DOHH2 (cell line): ENCODE data around the gene VAV1.
A peak's percentile ranks its signal among the peaks of the same experiment; 100 is the strongest.
"Not testable (repeated sequence)": the region's sequence is repeated elsewhere in the genome, so short reads cannot be mapped to it uniquely, and the experiment has no call there.

Experiments used
- H3F3A ChIP-seq: fragments of 200-600 bp; sonication (generic), shearing (Covaris generic); 2 replicates; pipeline ENCODE4 v1.6.0; 2016; ENCODE audit warnings: antibody characterized with exemption, mild to moderate bottlenecking; ENCODE audit not compliant: control insufficient read depth, insufficient read depth
- H3K27ac ChIP-seq: fragments of 200-600 bp; sonication (generic); 2 replicates; pipeline ENCODE4 v1.5.1; 2014; ENCODE audit warnings: low read depth, mild to moderate bottlenecking, low read length, moderate library complexity
- H3K27me3 ChIP-seq: fragments of 200-600 bp; sonication (generic); 2 replicates; pipeline ENCODE4 v1.6.1; 2014; ENCODE audit warnings: mild to moderate bottlenecking, low read length, mixed read lengths; ENCODE audit not compliant: control insufficient read depth
- H3K36me3 ChIP-seq: fragments of 200-600 bp; sonication (generic); 2 replicates; pipeline ENCODE4 v1.6.1; 2014; ENCODE audit warnings: mild to moderate bottlenecking, low read length, moderate library complexity, mixed read lengths; ENCODE audit not compliant: control insufficient read depth
- H3K4me1 ChIP-seq: fragments of 200-600 bp; sonication (generic); 2 replicates; pipeline ENCODE4 v1.6.1; 2014; ENCODE audit warnings: mild to moderate bottlenecking, low read length, mixed read lengths; ENCODE audit not compliant: control insufficient read depth
- H3K4me2 ChIP-seq: fragments of 200-600 bp; sonication (generic); 2 replicates; pipeline ENCODE4 v1.6.0; 2014; ENCODE audit warnings: mild to moderate bottlenecking, low read length, moderate library complexity
- H3K4me3 ChIP-seq: fragments of 200-600 bp; sonication (generic); 2 replicates; pipeline ENCODE4 v1.5.1; 2014; ENCODE audit warnings: mild to moderate bottlenecking, low read length, mixed read lengths
- H3K79me2 ChIP-seq: fragments of 200-600 bp; sonication (generic); 2 replicates; pipeline ENCODE4 v1.6.1; 2014; ENCODE audit warnings: mild to moderate bottlenecking, low read length, mixed read lengths; ENCODE audit not compliant: control insufficient read depth
- H3K9me2 ChIP-seq: fragments of 200-600 bp; sonication (generic); replicated peaks from 2 replicates; pipeline ENCODE4 v1.6.1; 2014; ENCODE audit warnings: mild to moderate bottlenecking, low read length, mixed read lengths; ENCODE audit not compliant: control insufficient read depth
- H3K9me3 ChIP-seq: fragments of 200-600 bp; sonication (generic); 2 replicates; pipeline ENCODE4 v1.6.1; 2014; ENCODE audit warnings: antibody characterized with exemption, low read length, mixed read lengths; ENCODE audit not compliant: control insufficient read depth, insufficient read depth
- H4K20me1 ChIP-seq: fragments of 200-600 bp; sonication (generic); 2 replicates; pipeline ENCODE4 v1.6.0; 2014; ENCODE audit warnings: low read depth, mild to moderate bottlenecking, antibody characterized with exemption, low read length, moderate library complexity; ENCODE audit not compliant: control insufficient read depth, insufficient read depth
- CTCF ChIP-seq: fragments of 200-600 bp; sonication (generic); IDR thresholded peaks from one replicate; pipeline ENCODE4 v1.5.1; 2014; ENCODE audit warnings: antibody characterized with exemption, mild to moderate bottlenecking, low read depth, low read length; ENCODE audit not compliant: poor library complexity, severe bottlenecking
- EZH2phosphoT487 ChIP-seq: fragments of 200-600 bp; sonication (generic); IDR thresholded peaks from 2 replicates; pipeline ENCODE4 v1.6.1; 2017; ENCODE audit warnings: borderline replicate concordance, mild to moderate bottlenecking, antibody characterized with exemption, low read length, moderate library complexity, mixed read lengths

The VAV1 gene

GRCh38 chr19:6773323-6773931 lies 919 bp downstream of the VAV1 start:
- peaks cover 6% of the 10 kb centered on the region for H3F3A ChIP-seq
- H3K9me2 ChIP-seq = no peaks in the 10 kb centered on the region
- peaks cover 56% of the 10 kb centered on the region for H3K79me2 ChIP-seq
- H3K27me3 ChIP-seq = no peaks in the 10 kb centered on the region
- peak overlapping the region; percentile 81 for H3K4me3 ChIP-seq
- TF ChIP-seq CTCF (no peak), EZH2phosphoT487 (no peak)
- peaks cover 39% of the 10 kb centered on the region for H3K4me1 ChIP-seq
- peaks cover 31% of the 10 kb centered on the region for H3K36me3 ChIP-seq
- peak overlapping the region; percentile 89 for H3K27ac ChIP-seq
- H3K9me3 ChIP-seq = no peaks in the 10 kb centered on the region
- H3K4me2 ChIP-seq = peak overlapping the region; percentile 75
- H4K20me1 ChIP-seq = peaks cover 9% of the 10 kb centered on the region

GRCh38 chr19:6774821-6775707 lies 2.6 kb downstream of the VAV1 start:
- H3K27me3 ChIP-seq = no peaks in the 10 kb centered on the region
- no peak overlapping the region for H3K27ac ChIP-seq
- no peaks in the 10 kb centered on the region for H3K9me2 ChIP-seq
- peaks cover 4% of the 10 kb centered on the region; the same call in 1 of the 2 replicates for H3F3A ChIP-seq
- peaks cover 36% of the 10 kb centered on the region for H3K4me1 ChIP-seq
- H3K79me2 ChIP-seq = peaks cover 70% of the 10 kb centered on the region
- H4K20me1 ChIP-seq = peaks cover 11% of the 10 kb centered on the region
- no peak for TF ChIP-seq CTCF
- TF ChIP-seq EZH2phosphoT487 = no peak
- H3K4me2 ChIP-seq = no peak overlapping the region
- no peaks in the 10 kb centered on the region for H3K9me3 ChIP-seq
- H3K4me3 ChIP-seq = no peak overlapping the region
- H3K36me3 ChIP-seq = peaks cover 31% of the 10 kb centered on the region

GRCh38 chr19:6776045-6776444 lies 3.5 kb downstream of the VAV1 start:
- H3K4me2 ChIP-seq, H3F3A ChIP-seq, H3K27ac ChIP-seq, H3K9me3 ChIP-seq, H3K4me3 ChIP-seq, H3K9me2 ChIP-seq, H3K27me3 ChIP-seq: not testable (repeated sequence)
- peaks cover 11% of the 10 kb centered on the region for H4K20me1 ChIP-seq
- H3K36me3 ChIP-seq = peaks cover 33% of the 10 kb centered on the region
- peaks cover 39% of the 10 kb centered on the region for H3K4me1 ChIP-seq
- peaks cover 80% of the 10 kb centered on the region for H3K79me2 ChIP-seq

GRCh38 chr19:6776999-6777398 lies 4.5 kb downstream of the VAV1 start:
- peaks cover 89% of the 10 kb centered on the region for H3K79me2 ChIP-seq
- no peaks in the 10 kb centered on the region for H3K9me3 ChIP-seq
- H3K27me3 ChIP-seq = no peaks in the 10 kb centered on the region
- H3K27ac ChIP-seq = no peak overlapping the region
- peaks cover 4% of the 10 kb centered on the region; the same call in 1 of the 2 replicates for H3F3A ChIP-seq
- TF ChIP-seq EZH2phosphoT487 = no peak
- TF ChIP-seq CTCF = no peak
- no peaks in the 10 kb centered on the region for H3K9me2 ChIP-seq
- H3K4me2 ChIP-seq = no peak overlapping the region
- H4K20me1 ChIP-seq = peaks cover 11% of the 10 kb centered on the region
- H3K4me3 ChIP-seq = no peak overlapping the region
- H3K36me3 ChIP-seq = peaks cover 35% of the 10 kb centered on the region
- peaks cover 37% of the 10 kb centered on the region for H3K4me1 ChIP-seq
